HEK293 (cell line): ENCODE measurements around the gene TXNIP.
A peak's percentile ranks its signal among the peaks of the same experiment; 100 is the strongest.

Source experiments
- CTCF ChIA-PET: fragments of 350-600 bp; formaldehyde crosslinking; extraction: SDS; loops from one replicate; lab custom pipeline; 2021; ENCODE audit warnings: antibody characterized with exemption; lab: Yijun Ruan, JAX
- POLR2A ChIA-PET: fragments of 300-600 bp; formaldehyde crosslinking; extraction: SDS; loops from one replicate; lab custom pipeline; 2020; ENCODE audit warnings: antibody characterized with exemption, inconsistent platforms; lab: Yijun Ruan, JAX
- H3K27ac ChIP-seq: fragments of 200-500 bp; sonication (Bioruptor generic); 2 replicates; pipeline ENCODE4 v1.5.1; 2014; ENCODE audit warnings: low read depth, low read length, control low read depth, inconsistent platforms; ENCODE audit errors: extremely low read depth
- H3K36me3 ChIP-seq, 2 experiments: fragments of 200-500 bp in 1 of 2; sonication (Bioruptor generic) in 1 of 2; 1 replicate in 1 of 2; 2 replicates in 1 of 2; pipeline ENCODE4 v1.5.1; 2014 to 2017; ENCODE audit warnings: inconsistent platforms in 2 of 2, low read length in 2 of 2; ENCODE audit not compliant: control insufficient read depth in 2 of 2, insufficient read depth in 1 of 2
- H3K4me1 ChIP-seq: fragments of 200-500 bp; sonication (Bioruptor generic); 2 replicates; pipeline ENCODE4 v1.5.1; 2014; ENCODE audit warnings: mild to moderate bottlenecking, low read length, inconsistent platforms; ENCODE audit not compliant: control insufficient read depth, insufficient read depth
- H3K4me3 ChIP-seq: 2 replicates; pipeline ENCODE4 v1.5.1; 2011; ENCODE audit warnings: low read depth, mild to moderate bottlenecking, control low read depth, low read length, moderate library complexity
- H3K9me3 ChIP-seq: fragments of 200-500 bp; sonication (Bioruptor generic); 2 replicates; pipeline ENCODE4 v1.5.1; 2014; ENCODE audit warnings: low read depth, low read length, inconsistent platforms; ENCODE audit not compliant: control insufficient read depth, insufficient read depth
- BCL11B ChIP-seq: fragments of 450-650 bp; formaldehyde crosslinking; IDR thresholded peaks from 2 replicates; pipeline ENCODE4 v1.5.1; 2016; ENCODE audit warnings: low read depth, missing biosample characterization, missing genetic modification characterization
- HOXC10 ChIP-seq: sonication (generic); formaldehyde crosslinking; IDR thresholded peaks from 2 replicates; pipeline ENCODE4 v1.8.1; 2023; ENCODE audit warnings: mild to moderate bottlenecking, missing genetic modification reagents
- KLF1 ChIP-seq: fragments of 450-650 bp; formaldehyde crosslinking; IDR thresholded peaks from 2 replicates; pipeline ENCODE4 v1.5.1; 2016; ENCODE audit warnings: missing biosample characterization, missing genetic modification characterization
- PRDM2 ChIP-seq: fragments of 450-650 bp; formaldehyde crosslinking; IDR thresholded peaks from 2 replicates; pipeline ENCODE4 v1.5.1; 2016; ENCODE audit warnings: missing biosample characterization, missing genetic modification characterization, borderline replicate concordance
- PRDM6 ChIP-seq: fragments of 450-650 bp; formaldehyde crosslinking; IDR thresholded peaks from 2 replicates; pipeline ENCODE4 v1.5.1; 2017; ENCODE audit warnings: missing biosample characterization, missing genetic modification characterization
- SALL2 ChIP-seq: fragments of 450-650 bp; formaldehyde crosslinking; IDR thresholded peaks from 2 replicates; pipeline ENCODE4 v1.5.0; 2017; ENCODE audit warnings: missing biosample characterization, mild to moderate bottlenecking, missing genetic modification characterization, borderline replicate concordance
- SP3 ChIP-seq: fragments of 450-650 bp; formaldehyde crosslinking; IDR thresholded peaks from 2 replicates; pipeline ENCODE4 v1.5.1; 2016; ENCODE audit warnings: missing biosample characterization, missing genetic modification characterization
- ZBTB10 ChIP-seq: fragments of 450-650 bp; formaldehyde crosslinking; IDR thresholded peaks from 2 replicates; pipeline ENCODE4 v1.5.1; 2016; ENCODE audit warnings: missing biosample characterization, missing genetic modification characterization
- ZNF10 ChIP-seq: fragments of 450-650 bp; formaldehyde crosslinking; IDR thresholded peaks from 2 replicates; pipeline ENCODE4 v1.5.1; 2017; ENCODE audit warnings: missing biosample characterization, missing genetic modification characterization
- ZNF112 ChIP-seq: fragments of 450-650 bp; formaldehyde crosslinking; IDR thresholded peaks from 2 replicates; pipeline ENCODE4 v1.5.0; 2017; ENCODE audit warnings: missing biosample characterization, missing genetic modification characterization
- ZNF133 ChIP-seq: fragments of 450-650 bp; formaldehyde crosslinking; IDR thresholded peaks from 2 replicates; pipeline ENCODE4 v1.5.1; 2016; ENCODE audit warnings: missing biosample characterization, missing genetic modification characterization
- ZNF155 ChIP-seq: fragments of 450-650 bp; formaldehyde crosslinking; IDR thresholded peaks from 2 replicates; pipeline ENCODE4 v1.5.1; 2016; ENCODE audit warnings: missing biosample characterization, missing genetic modification characterization
- ZNF184 ChIP-seq: fragments of 450-650 bp; IDR thresholded peaks from 2 replicates; pipeline ENCODE4 v1.5.1; 2018; ENCODE audit warnings: missing biosample characterization, mild to moderate bottlenecking, missing genetic modification characterization
- ZNF23 ChIP-seq: fragments of 450-650 bp; formaldehyde crosslinking; IDR thresholded peaks from 2 replicates; pipeline ENCODE4 v1.5.1; 2016; ENCODE audit warnings: missing biosample characterization, missing genetic modification characterization, borderline replicate concordance
- ZNF335 ChIP-seq: fragments of 450-650 bp; formaldehyde crosslinking; conservative IDR thresholded peaks from 2 replicates; pipeline ENCODE4 v1.5.1; 2016; ENCODE audit warnings: missing biosample characterization, missing genetic modification characterization
- ZNF354C ChIP-seq: fragments of 450-650 bp; formaldehyde crosslinking; IDR thresholded peaks from 2 replicates; pipeline ENCODE4 v1.5.1; 2016; ENCODE audit warnings: missing biosample characterization, missing genetic modification characterization, low read depth, borderline replicate concordance
- ZNF596 ChIP-seq: fragments of 450-650 bp; IDR thresholded peaks from 2 replicates; pipeline ENCODE4 v1.5.0; 2018; ENCODE audit warnings: missing biosample characterization, mild to moderate bottlenecking, missing genetic modification characterization, moderate library complexity
- ZNF704 ChIP-seq: fragments of 450-650 bp; formaldehyde crosslinking; IDR thresholded peaks from 2 replicates; pipeline ENCODE4 v1.5.1; 2016; ENCODE audit warnings: missing biosample characterization, missing genetic modification characterization
- ZNF785 ChIP-seq: fragments of 450-650 bp; formaldehyde crosslinking; IDR thresholded peaks from 2 replicates; pipeline ENCODE4 v1.5.1; 2016; ENCODE audit warnings: missing biosample characterization, missing genetic modification characterization
- ZNF792 ChIP-seq: fragments of 450-650 bp; formaldehyde crosslinking; IDR thresholded peaks from 2 replicates; pipeline ENCODE4 v1.5.1; 2016; ENCODE audit warnings: missing biosample characterization, missing genetic modification characterization

The TXNIP gene

GRCh38 chr1:145996433-145997015 is at the start of gene TXNIP (continued):
- TF ChIP-seq ZBTB10 (tag by site-specific recombination) (no peak), ZNF785 (tag by site-specific recombination) (no peak), HOXC10 (CRISPR knock-in tag) (no peak), SP3 (no peak; the same call in 1 of the 2 replicates)

- Histone ChIP-seq H3K36me3 (no peaks in the 10 kb centered on the region), H3K27ac (no peak overlapping the region), H3K9me3 (no peaks in the 10 kb centered on the region), H3K4me1 (no peaks in the 10 kb centered on the region), H3K4me3 (no peak overlapping the region)
- TF ChIP-seq ZNF704 (tag by site-specific recombination) (no peak), ZNF10 (tag by site-specific recombination) (0 out of 2 replicates have a peak, but pooled peaks have one; percentile 22)
- ChIA-PET POLR2A (interaction anchor here (0.5 to 6.6 kb wide), 6 partner anchors 9 to 260 kb away, joined by 3 to 82 read pairs (median 4); no protein-coding TSS in a partner anchor), CTCF (interaction anchor here (0.7 kb wide), 1 partner anchor 109 kb away, joined by 3 read pairs; no protein-coding TSS in a partner anchor)
Measured at GRCh38 chr1:146039844-146040194, 43.4 kb upstream of the TXNIP start.

- CTCF ChIA-PET, result interaction anchor here (0.9 to 1.2 kb wide), 2 partner anchors 14 to 59 kb away, joined by 3 to 6 read pairs; no protein-coding TSS in a partner anchor
- H3K9me3 ChIP-seq, result no peaks in the 10 kb centered on the region
- H3K36me3 ChIP-seq, result no peaks in the 10 kb centered on the region
- H3K27ac ChIP-seq, result peak overlapping the region; percentile 86
- peak overlapping the region; percentile 74 for H3K4me3 ChIP-seq
- POLR2A ChIA-PET, result interaction anchor here (1.6 to 6.6 kb wide), 4 partner anchors 10 to 178 kb away, joined by 7 to 82 read pairs (median 16); partner anchors contain the start of genes ANKRD34A, PIAS3 and POLR3GL
- H3K4me1 ChIP-seq, result no peaks in the 10 kb centered on the region
- TF ChIP-seq SALL2 (tag by site-specific recombination) (no peak), PRDM6 (tag by site-specific recombination) (0 out of 2 replicates have a peak, but pooled peaks have one; percentile 42), ZNF23 (tag by site-specific recombination) (no peak), PRDM2 (tag by site-specific recombination) (no peak), ZNF335 (tag by site-specific recombination) (peak; percentile 22), BCL11B (no peak), ZNF112 (no peak), ZNF155 (tag by site-specific recombination) (no peak), ZNF354C (no peak), ZNF596 (tag by site-specific recombination) (0 out of 2 replicates have a peak, but pooled peaks have one; percentile 17), ZNF133 (tag by site-specific recombination) (no peak), KLF1 (0 out of 2 replicates have a peak, but pooled peaks have one; percentile 25), ZNF792 (tag by site-specific recombination) (no peak), ZNF184 (tag by site-specific recombination) (peak; percentile 55; the same call in 1 of the 2 replicates)
Measured at GRCh38 chr1:146036965-146037646, 40.7 kb upstream of the TXNIP start.
